ENCODE results near the gene PRKAR2A. TPM values are rescaled to one million over a fixed set of nuclear protein-coding genes. Genes with fewer than 3 reads are reported as not detected.

Gene PRKAR2A
- polyA plus RNA-seq, 3 donors = 7.5 to 13.0 (median 12.3) TPM

- no peak overlapping the region for H3K4me3 ChIP-seq (replicated peaks in 1 of 3; ENCODE audit: low read depth in 2 of 3, low read length in 3 of 3)
- intact Hi-C loops (cut with micrococcal nuclease) = loop anchor here in 1 of 2 donors (10.0 kb wide), 1 partner anchor 111 kb away; no protein-coding TSS in a partner anchor
- peaks cover 75% of the 10 kb centered on the region for H3K79me2 ChIP-seq (ENCODE audit: insufficient read depth, low read length)
- no peaks in the 10 kb centered on the region for H3K4me1 ChIP-seq (ENCODE audit: control insufficient read depth in 1 of 2, insufficient read depth in 2 of 2, low read length in 2 of 2)
- H3K27ac Mint-ChIP-seq = peak overlapping the region in 3 of 7 donors; percentile 37 to 41 (median 40)
- no peak overlapping the region for H3K4me3 Mint-ChIP-seq
- H3K9me3 Mint-ChIP-seq = peaks cover 0 to 3% (median 0%) of the 10 kb centered on the region in 7 donors
- no peak overlapping the region for H3K9ac ChIP-seq (ENCODE audit: insufficient read depth, low read length, poor library complexity, severe bottlenecking)
- TF ChIP-seq, protein P1, sequence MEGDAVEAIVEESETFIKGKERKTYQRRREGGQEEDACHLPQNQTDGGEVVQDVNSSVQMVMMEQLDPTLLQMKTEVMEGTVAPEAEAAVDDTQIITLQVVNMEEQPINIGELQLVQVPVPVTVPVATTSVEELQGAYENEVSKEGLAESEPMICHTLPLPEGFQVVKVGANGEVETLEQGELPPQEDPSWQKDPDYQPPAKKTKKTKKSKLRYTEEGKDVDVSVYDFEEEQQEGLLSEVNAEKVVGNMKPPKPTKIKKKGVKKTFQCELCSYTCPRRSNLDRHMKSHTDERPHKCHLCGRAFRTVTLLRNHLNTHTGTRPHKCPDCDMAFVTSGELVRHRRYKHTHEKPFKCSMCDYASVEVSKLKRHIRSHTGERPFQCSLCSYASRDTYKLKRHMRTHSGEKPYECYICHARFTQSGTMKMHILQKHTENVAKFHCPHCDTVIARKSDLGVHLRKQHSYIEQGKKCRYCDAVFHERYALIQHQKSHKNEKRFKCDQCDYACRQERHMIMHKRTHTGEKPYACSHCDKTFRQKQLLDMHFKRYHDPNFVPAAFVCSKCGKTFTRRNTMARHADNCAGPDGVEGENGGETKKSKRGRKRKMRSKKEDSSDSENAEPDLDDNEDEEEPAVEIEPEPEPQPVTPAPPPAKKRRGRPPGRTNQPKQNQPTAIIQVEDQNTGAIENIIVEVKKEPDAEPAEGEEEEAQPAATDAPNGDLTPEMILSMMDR (IDR thresholded peaks at IDR 0.05) = no peak
- H3K27me3 Mint-ChIP-seq (ENCODE audit: low read depth in 3 of 3) = no peaks in the 10 kb centered on the region
- no peak overlapping the region for H3K27ac ChIP-seq (ENCODE audit: low read depth in 1 of 2, low read length in 2 of 2)
- H3K36me3 Mint-ChIP-seq = peaks cover 17 to 28% of the 10 kb centered on the region in 2 donors
- H3K27me3 ChIP-seq (ENCODE audit: control insufficient read depth in 2 of 2, insufficient read depth in 2 of 2, low read length in 2 of 2) = no peaks in the 10 kb centered on the region
- WGBS (ENCODE audit: insufficient coverage) = 92% methylated on average over 8 of the region's 11 CpGs
- peaks cover 72% of the 10 kb centered on the region for H4K20me1 ChIP-seq (ENCODE audit: insufficient read depth, low read length)
- no peaks in the 10 kb centered on the region for H3K9me3 ChIP-seq (replicated peaks in 1 of 2; ENCODE audit: control insufficient read depth in 1 of 2, insufficient read depth in 1 of 2, low read length in 2 of 2)
- H3K4me1 Mint-ChIP-seq = peaks cover 16% of the 10 kb centered on the region
- peaks cover 0 to 7% of the 10 kb centered on the region in 2 donors for H3K36me3 ChIP-seq (replicated peaks in 1 of 2; ENCODE audit: control insufficient read depth in 1 of 2, insufficient read depth in 2 of 2, low read length in 2 of 2)
- H3K4me2 ChIP-seq (replicated peaks; ENCODE audit: extremely low read depth, low read length, poor library complexity, severe bottlenecking) = no peak overlapping the region
- DNase-seq = no peak
- H2AFZ ChIP-seq (ENCODE audit: insufficient read depth, low read depth, low read length, poor library complexity, severe bottlenecking) = no peak overlapping the region
These were observed 11.9 kb downstream of the PRKAR2A start for GRCh38 chr3:48835650-48836366.

- Mint-ChIP-seq H3K27ac (no peak overlapping the region), H3K4me1 (peaks cover 10% of the 10 kb centered on the region)
These were observed 15.0 kb downstream of the PRKAR2A start for GRCh38 chr3:48832684-48833083.

More at GRCh38 chr3:48832684-48833083, 15.0 kb downstream of the PRKAR2A start:
- Histone ChIP-seq H4K20me1 (ENCODE audit: insufficient read depth, low read length) (peaks cover 82% of the 10 kb centered on the region), H3K4me2 (replicated peaks; ENCODE audit: extremely low read depth, low read length, poor library complexity, severe bottlenecking) (no peak overlapping the region), H3K9ac (ENCODE audit: insufficient read depth, low read length, poor library complexity, severe bottlenecking) (no peak overlapping the region), H3K79me2 (ENCODE audit: insufficient read depth, low read length) (peaks cover 57% of the 10 kb centered on the region), H3K27ac (ENCODE audit: low read depth in 1 of 2, low read length in 2 of 2) (no peak overlapping the region), H3K4me1 (ENCODE audit: control insufficient read depth in 1 of 2, insufficient read depth in 2 of 2, low read length in 2 of 2) (no peaks in the 10 kb centered on the region), H2AFZ (ENCODE audit: insufficient read depth, low read depth, low read length, poor library complexity, severe bottlenecking) (no peak overlapping the region), H3K4me3 (replicated peaks in 1 of 3; ENCODE audit: low read depth in 2 of 3, low read length in 3 of 3) (no peak overlapping the region), H3K27me3 (ENCODE audit: control insufficient read depth in 2 of 2, insufficient read depth in 2 of 2, low read length in 2 of 2) (no peaks in the 10 kb centered on the region), H3K9me3 (replicated peaks in 1 of 2; ENCODE audit: control insufficient read depth in 1 of 2, insufficient read depth in 1 of 2, low read length in 2 of 2) (no peaks in the 10 kb centered on the region), H3K36me3 (replicated peaks in 1 of 2; ENCODE audit: control insufficient read depth in 1 of 2, insufficient read depth in 2 of 2, low read length in 2 of 2) (peaks cover 0 to 7% of the 10 kb centered on the region in 2 donors)
- TF ChIP-seq, protein P1 (IDR thresholded peaks at IDR 0.05) = no peak
- intact Hi-C loops (cut with micrococcal nuclease) = loop anchor here in 1 of 2 donors (10.0 kb wide), 1 partner anchor 108 kb away; no protein-coding TSS in a partner anchor
- Mint-ChIP-seq H3K9me3 (no peaks in the 10 kb centered on the region), H3K27me3 (ENCODE audit: low read depth in 3 of 3) (no peaks in the 10 kb centered on the region), H3K4me3 (no peak overlapping the region), H3K36me3 (peaks cover 14 to 22% of the 10 kb centered on the region in 2 donors)
- no peak for DNase-seq
